Activated CD4-positive, alpha-beta T cell treated with anti-CD3 and anti-CD28 coated beads, Interleukin-2, amount 50 U/mL, for 4 hours (primary cell): Measurements from ENCODE around the gene OR6B2.

ENCODE experiments used
- DNase-seq, 2 experiments: peaks; one replicate each; pipeline ENCODE4 v3.0.0-alpha.2; 2020

OR6B2 gene

GRCh38 chr2:240037358-240037757 is 7.1 kb upstream of the OR6B2 start:
- DNase-seq = no peak

GRCh38 chr2:240033330-240033678 is 3.1 kb upstream of the OR6B2 start:
- DNase-seq = no peak

DNA sequence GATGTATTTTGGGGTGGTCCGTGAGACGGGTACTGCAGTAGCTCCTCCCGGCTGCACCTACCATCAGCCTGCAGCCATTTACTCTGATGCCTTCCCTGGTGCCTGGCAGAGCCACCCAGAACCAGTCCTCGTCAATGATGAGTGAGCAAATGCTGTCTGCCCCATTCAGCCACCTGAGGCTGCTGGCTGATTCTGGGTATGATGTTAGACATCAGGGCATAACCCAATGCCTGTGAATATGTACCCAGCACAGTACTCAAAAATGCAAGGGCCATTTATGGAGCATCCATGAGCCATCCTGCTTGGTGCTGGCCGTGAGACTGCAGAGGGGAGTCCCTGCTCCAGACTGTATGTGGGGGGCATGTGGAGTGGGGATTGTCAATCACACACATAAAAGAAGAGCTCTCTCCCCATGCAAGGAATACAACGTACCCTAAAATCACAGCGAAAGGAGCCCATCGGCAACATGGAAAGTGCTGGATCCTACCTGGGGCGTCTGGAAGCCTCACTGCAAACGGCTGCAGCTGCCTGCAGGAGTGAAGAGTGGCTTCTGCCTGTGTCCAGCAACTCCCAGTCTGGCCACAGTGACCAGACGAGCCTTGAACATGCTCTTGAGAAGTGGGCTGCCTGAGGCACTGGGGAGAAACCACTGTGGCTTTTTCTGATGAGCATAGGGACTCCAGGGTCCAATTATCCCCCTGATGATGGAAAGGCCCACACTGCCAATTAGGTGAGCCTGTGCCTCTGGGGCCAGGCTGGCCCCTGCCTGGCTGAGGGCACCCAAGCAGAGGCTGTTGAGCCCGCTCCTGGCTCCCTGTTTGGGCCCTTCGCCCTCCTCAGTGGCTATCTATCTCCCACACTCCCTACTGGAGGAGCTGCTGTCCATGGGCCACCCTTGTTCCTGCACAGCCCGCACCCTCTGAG is 2.4 kb upstream of the OR6B2 start:
- no peak for DNase-seq

- peak; percentile 7 to 16 for DNase-seq
Measured at GRCh38 chr2:240024766-240025165, 5.5 kb downstream of the OR6B2 start.

DNA sequence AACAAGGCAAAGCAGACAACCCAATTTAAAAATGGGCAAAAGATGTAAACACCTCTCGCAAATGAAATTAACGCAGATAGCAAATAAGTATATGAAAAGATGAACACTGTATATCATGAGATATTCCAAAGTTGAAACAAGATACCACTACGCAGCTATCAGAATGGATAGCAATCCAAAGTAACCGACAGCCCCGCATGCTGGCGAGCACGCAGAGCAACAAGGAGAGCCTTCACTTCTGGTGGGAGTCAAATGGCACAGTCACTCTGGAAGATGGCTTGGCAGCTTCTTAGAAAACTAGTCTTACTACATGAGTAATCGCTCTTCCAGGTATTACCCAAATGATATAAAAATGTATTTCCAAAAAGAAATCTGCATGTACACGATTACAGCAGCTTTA is 6.4 kb downstream of the OR6B2 start:
- DNase-seq = no peak

DNA sequence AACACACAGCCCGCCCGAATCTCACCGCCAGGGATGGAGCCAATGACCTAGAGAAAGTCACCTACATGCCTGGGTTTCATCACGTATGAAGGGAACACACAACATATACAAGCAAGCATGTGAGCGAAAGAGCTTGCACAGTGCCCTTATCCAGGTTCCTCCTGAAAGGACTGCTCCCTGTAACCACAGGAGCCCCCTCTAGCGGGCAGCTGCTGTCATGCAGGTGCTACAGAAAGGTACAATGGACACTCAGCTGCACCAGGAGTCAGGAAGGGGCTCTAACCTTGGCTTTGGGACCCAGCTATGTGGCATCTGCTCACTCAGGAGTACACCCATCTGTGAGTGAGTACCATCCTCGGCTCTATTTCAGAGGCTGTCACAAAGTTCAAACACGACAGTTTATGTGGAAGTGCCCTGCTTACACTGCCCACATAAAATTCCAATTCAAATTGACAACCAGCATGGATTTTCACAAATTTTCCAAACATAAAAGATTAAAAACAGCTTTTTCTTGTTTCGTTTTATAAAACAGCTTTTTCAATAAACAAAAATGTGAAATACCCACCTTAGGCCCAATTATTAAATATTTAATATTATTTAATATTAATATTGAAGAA is 8.6 kb downstream of the OR6B2 start:
- DNase-seq = peak; percentile 59 to 60

DNA sequence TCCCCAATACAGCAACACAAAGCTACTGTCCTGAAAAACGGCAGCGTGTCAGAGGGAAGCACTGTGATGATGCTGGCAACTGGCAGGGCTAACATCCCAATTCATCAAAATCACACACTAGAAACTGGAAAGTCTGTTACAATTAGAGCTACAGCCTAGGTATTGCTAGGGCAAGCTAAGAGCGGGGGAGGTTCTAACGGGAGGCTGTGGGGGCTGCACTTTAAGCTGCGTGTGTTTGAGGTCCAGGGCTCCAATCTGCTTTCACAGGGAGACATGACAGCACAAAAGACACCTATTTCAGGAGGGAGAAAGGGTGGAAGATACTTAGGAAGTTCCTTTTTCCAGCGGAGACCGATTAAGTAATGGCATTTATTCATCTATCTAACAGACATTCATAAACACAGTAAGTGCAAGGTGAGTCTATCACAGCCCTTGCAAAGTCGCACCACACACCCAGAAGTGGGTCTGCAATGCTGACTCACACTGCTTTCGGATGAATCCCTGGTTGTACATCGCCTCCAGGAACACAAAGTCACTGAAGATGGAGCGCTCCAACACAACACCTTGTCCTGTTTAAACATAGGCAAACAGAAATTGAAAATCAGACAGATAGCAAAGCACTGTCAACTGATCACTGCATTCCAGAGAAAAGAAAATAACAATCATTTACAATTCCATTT is 12.0 kb downstream of the OR6B2 start:
- DNase-seq = no peak

DNA sequence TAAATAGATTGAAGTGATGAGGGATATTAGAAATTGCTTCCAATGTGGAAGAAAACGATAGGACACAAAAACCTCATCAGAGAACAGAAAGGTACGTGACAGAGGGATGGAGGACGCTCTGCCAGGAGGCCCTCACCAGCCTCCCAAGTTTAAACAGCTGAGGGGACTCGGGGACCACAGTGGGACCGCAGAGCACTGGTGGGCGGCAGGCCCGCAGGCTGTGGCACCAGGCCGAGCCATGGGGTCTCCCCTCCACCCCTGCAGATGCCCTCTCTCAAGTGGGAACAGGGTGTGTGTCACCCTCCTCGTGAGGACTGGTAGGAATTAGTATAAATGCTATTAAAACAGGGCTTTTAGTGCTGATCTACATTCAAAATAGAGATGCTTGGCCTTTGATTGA is 15.9 kb downstream of the OR6B2 start:
- DNase-seq = no peak

GRCh38 chr2:240013343-240013742 is 16.9 kb downstream of the OR6B2 start:
- DNase-seq = no peak

- no peak for DNase-seq
Measured at GRCh38 chr2:240002983-240003382, 27.2 kb downstream of the OR6B2 start.

DNA sequence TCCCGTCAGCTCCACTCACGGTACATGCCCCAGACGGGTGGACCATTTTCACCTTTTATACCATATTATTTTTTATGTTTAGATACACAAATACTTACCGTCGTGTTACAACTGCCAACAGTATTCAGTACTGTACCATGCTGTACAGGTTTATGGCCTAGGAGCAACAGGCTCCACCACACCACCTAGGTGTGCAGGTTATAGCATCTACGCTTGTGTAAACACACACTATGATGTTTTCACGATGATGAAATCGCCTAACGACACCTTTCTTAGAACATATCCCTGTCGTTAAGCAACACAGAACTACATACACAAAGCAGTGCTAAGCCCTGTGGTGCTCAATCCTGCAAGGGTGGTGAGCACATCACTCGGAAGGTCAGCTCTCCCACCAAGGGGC is 29.6 kb downstream of the OR6B2 start:
- DNase-seq = no peak

GRCh38 chr2:239997686-239998409 is 32.4 kb downstream of the OR6B2 start:
- DNase-seq = no peak

DNA sequence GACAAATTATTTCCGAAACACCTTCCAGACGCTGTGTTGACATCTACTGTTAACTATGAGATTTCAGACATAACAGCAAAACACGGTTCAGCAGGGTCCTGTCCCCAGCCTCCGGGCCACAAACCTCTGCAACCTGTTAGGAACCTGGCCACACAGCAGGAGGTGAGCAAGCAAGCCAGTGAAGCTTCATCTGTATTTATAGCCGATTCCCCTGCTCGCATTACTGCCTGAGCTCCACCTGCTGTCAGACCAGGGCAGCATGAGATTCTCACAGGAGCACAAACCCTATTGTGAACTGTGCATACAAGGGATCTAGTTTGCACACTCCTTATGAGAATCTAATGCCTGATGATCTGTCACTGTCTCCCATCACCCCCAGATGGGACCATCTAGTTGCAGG is 36.1 kb downstream of the OR6B2 start:
- DNase-seq = no peak

DNA sequence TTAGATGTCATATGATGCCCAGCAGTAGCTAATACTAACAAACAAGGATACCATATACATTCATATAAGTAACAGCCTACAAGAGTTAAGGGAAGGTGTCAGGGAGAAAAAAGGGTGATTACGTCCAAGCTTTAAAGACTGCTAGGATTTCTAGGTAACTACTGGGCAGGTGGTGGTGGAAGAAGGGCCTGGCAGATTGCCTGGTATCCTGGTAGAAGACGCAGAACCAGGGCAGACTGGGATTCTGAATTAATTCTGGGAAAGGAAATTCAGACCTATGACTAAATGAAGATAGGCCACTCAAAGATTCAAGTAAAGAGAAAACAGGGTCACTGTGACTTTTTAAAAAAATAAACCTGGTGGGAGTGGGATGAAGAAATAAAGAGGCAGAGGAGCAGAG is 36.9 kb downstream of the OR6B2 start:
- DNase-seq = no peak

DNA sequence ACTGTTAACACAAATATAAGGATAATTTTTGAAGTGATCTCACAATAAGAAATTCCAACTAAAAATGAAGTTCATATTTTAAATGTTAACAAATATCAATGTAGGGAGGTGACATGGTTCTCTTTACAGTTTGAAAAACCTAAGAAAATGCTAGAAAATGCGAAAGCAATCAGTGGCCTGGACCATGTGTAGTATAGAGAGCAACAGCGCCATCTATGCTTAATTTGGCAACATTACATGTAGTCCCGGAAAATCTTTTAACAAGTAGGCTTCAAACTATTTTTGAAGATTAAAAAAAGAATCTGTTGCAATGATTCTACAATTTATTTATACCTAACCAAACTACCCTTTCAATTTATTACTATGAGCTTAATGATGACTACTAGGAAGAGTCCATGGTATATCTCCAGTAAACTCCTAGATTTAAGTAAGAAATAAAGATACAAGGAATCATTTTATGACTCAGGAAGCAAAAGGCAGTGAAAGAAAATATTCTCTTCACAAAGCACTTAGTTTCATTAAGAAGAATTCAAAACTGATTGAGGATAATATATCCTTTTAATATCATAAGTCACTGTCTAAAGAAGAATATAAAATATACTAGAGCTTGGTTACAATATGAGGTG is 38.4 kb downstream of the OR6B2 start:
- no peak for DNase-seq

- DNase-seq = no peak
Measured at GRCh38 chr2:239990966-239991365, 39.3 kb downstream of the OR6B2 start.

DNA sequence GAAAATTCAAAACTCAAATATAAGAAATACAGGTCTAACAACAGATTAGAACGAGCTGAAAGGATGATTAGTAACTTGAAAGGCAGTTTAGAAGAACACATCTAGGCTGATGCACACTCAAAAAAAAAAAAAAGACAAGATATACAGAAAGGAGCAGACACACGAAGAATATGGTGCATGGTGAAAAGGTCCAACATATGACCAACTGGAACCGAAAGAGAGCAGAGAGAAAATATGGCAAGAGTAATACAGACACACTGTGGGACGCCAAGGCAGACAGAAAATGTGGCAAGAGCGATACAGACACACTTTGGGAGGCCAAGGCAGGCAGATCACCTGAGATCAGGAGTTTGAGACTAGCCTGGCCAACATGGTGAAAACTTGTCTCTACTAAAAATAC is 44.9 kb downstream of the OR6B2 start:
- no peak for DNase-seq

DNA sequence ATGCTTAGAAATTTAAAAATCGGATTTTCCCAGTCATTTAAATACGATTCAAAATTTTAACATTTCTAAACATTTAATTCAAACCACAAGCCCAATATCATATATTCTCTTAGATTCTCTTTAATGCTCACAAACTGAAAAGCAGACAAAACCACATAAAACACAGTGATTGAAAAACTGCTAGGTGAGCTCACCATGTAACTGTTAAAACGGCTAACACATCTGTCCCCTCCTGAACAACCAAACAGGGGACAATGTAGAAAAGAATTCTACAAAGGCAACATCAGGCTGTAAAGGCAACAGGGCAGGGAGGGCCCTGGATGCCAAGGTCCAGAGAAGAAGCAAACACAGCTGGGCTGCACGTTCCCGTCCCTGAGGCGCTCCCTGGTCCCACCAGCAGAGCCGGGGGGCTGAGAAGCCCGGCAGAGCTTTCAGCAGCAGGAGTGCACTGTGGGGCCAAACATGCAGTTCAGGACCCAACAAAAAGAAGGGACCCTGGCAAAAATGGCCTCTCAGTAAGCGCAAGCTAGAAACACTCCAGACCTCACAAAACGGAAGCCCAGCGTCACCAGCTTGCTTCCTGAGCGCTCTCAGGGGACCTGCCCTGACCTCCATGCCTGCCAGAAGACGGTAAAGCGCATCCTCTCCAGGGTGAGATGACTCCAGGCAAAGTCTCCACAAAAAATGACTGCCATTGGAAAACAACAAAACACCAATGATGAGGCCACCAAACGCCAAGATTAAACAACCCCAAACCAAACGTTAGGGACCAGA is 45.6 kb downstream of the OR6B2 start:
- DNase-seq = no peak

DNA sequence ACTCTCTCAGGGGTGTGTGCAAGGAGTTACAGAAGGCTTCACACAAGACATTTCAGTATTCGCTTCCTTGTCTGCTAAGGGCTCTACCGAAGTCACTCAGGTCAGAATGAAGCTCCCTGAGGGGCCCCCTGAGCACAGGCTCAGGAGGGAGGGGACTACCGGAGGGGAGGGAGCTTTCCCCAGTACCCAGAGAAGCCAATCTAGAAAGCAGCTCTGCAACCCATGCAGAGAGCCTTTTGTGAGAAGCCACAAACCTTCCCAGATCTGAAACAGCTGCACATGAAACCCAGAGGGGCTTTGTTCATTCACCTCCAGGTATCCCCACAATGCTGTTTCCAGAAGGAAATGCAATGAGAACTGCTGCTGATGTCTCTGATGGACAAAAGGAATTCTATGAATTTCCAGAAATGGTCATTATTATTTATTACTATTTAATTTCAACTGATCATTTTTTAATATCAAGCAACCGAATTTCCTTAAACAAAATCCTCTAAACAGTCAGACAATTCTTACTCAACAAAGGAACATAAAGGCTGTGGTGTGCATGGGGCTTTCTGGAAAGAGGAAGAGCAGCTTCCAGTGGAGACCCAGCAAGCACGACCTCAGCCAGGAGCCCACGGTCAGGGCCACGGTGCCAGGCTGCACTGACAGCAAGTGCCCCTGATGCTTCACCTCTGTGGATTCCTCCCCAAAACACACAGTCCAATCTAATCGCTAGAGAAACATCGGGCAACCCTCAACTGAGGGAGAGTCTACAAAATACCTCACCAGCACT is 47.0 kb downstream of the OR6B2 start:
- no peak for DNase-seq
